ENCODE measurements around the gene THAP7. TPM values are rescaled to one million over a fixed set of nuclear protein-coding genes. Genes with fewer than 3 reads are reported as not detected.

The THAP7 gene
- total and polyA plus RNA-seq, 11 donors, result 15.3 to 39.0 (median 20.3) TPM

DNA sequence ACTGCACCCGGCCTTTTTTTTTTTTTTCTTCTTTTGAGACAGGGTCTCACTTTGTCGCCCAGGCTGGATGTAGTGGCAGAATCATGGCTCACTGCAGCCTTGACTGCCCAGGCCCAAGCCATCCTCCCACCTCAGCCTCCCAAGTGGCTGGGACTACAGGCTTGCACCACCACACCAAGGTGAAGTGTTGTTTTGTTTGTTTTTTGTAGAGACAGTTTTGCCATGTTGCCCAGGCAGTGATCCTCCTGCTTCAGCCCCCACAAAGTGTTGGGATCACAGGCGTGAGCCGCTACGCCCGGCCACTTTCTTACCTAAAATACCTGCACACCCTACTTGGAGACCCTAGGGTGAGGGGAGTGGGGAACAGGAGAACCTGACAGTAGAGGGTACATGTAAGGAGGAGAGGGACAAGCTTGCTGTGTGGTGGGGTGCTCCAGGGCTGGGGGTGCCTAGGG is 39.4 kb downstream of the THAP7 start:
- ATAC-seq, result no peak
- Histone ChIP-seq H3K4me3 (no peak overlapping the region), H3K9me3 (no peaks in the 10 kb centered on the region), H3K4me1 (peaks cover 0 to 25% (median 9%) of the 10 kb centered on the region in 12 donors), H3K27ac (no peak overlapping the region), H3K36me3 (no peaks in the 10 kb centered on the region), H3K27me3 (peaks cover 0 to 29% (median 11%) of the 10 kb centered on the region in 9 donors)
- intact Hi-C loops (cut with DNase I), result loop anchor here in 4 of 10 donors (5.0 to 10.0 kb wide), 5 partner anchors 45 to 112 kb away; partner anchors contain the start of genes CRKL (in 2 of the 4) and P2RX6 (in 1 of the 4)
- 94 to 96% (median 96%) methylated on average over 6 of the region's 6 CpGs for WGBS, 4 donors
- TF ChIP-seq, protein P1, sequence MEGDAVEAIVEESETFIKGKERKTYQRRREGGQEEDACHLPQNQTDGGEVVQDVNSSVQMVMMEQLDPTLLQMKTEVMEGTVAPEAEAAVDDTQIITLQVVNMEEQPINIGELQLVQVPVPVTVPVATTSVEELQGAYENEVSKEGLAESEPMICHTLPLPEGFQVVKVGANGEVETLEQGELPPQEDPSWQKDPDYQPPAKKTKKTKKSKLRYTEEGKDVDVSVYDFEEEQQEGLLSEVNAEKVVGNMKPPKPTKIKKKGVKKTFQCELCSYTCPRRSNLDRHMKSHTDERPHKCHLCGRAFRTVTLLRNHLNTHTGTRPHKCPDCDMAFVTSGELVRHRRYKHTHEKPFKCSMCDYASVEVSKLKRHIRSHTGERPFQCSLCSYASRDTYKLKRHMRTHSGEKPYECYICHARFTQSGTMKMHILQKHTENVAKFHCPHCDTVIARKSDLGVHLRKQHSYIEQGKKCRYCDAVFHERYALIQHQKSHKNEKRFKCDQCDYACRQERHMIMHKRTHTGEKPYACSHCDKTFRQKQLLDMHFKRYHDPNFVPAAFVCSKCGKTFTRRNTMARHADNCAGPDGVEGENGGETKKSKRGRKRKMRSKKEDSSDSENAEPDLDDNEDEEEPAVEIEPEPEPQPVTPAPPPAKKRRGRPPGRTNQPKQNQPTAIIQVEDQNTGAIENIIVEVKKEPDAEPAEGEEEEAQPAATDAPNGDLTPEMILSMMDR (IDR thresholded peaks at IDR 0.05), result no peak
- TF ChIP-seq POLR2A (IDR thresholded peaks at IDR 0.05), result no peak
- DNase-seq, result peak in 1 of 5 donors; percentile 10

DNA sequence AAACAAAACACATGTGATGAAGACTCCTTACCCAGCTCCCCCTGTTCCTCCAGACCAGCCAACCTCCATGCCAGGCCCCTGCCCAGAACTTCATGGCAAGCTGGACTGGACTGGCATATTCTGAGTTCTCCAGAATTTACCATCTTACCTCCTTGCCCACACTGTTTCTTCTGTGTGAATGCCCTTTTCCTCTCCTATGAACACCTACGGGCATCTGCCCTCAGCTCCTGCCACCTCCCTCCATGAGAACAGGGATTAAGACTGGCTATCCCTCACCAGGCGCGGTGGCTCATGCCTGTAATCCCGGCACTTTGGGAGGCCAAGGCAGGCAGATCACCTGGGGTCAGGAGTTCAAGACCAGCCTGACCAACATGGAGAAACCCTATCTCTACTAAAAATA is 41.3 kb downstream of the THAP7 start:
- Histone ChIP-seq H3K36me3 (no peaks in the 10 kb centered on the region), H3K9me3 (no peaks in the 10 kb centered on the region), H3K4me3 (no peak overlapping the region), H3K4me1 (peaks cover 0 to 36% (median 13%) of the 10 kb centered on the region in 12 donors), H3K27ac (no peak overlapping the region), H3K27me3 (peaks cover 0 to 29% (median 11%) of the 10 kb centered on the region in 9 donors)
- ATAC-seq (no peak), DNase-seq (peak in 1 of 5 donors; percentile 5)
- 90 to 96% (median 95%) methylated on average over 4 of the region's 4 CpGs for WGBS, 4 donors
- intact Hi-C loops (cut with DNase I), result loop anchor here in 4 of 10 donors (5.0 to 10.0 kb wide), 5 partner anchors 43 to 114 kb away; partner anchors contain the start of genes CRKL (in 2 of the 4) and P2RX6 (in 1 of the 4)
- TF ChIP-seq POLR2A (IDR thresholded peaks at IDR 0.05), result no peak

DNA sequence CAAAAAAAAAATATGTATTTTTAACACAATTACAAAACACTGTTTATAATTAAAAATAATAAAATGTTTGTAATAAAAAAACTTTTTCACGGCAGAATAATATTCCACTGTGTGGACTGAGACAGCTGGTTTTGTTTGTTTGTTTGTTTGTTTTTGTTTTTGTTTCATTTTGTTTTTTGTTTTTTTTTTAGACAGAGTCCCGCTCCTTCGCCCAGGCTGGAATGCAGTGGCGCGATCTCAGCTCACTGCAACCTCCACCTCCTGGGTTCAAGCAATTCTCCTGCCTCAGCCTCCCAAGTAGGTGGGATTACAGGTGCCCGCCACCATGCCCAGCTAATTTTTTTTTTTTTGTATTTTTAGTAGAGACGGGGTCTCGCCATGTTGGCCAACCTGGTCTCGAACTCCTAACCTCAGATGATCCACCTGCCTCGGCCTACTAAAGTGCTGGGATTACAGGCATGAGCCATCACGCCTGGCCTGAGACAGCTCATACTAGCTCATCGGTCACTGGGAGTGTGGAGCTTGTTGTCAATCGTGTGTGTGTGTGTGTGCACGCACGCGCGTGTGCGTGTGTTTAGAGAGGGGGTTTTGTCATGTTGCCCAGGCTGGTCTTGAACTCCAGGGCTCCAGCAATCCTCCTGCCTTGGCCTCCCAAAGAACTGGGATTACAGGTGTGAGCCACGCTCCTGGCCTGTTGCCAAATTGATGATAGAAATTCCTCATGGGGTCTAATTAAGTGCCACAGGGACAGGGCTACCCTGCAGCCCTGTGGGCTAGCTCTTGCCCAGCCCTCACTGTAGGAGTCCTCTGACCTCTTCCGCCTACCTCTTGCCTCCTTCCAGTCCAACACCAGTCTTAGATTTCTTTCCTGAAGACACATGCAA is 42.1 kb downstream of the THAP7 start:
- Histone ChIP-seq H3K36me3 (no peaks in the 10 kb centered on the region), H3K27me3 (peaks cover 0 to 23% (median 9%) of the 10 kb centered on the region in 9 donors), H3K27ac (no peak overlapping the region), H3K4me3 (no peak overlapping the region), H3K4me1 (peaks cover 0 to 29% (median 11%) of the 10 kb centered on the region in 12 donors), H3K9me3 (no peaks in the 10 kb centered on the region)
- WGBS, 4 donors, result 94 to 96% (median 95%) methylated on average over 20 of the region's 20 CpGs
- intact Hi-C loops (cut with DNase I), result loop anchor here in 4 of 10 donors (5.0 to 10.0 kb wide), 5 partner anchors 43 to 115 kb away; partner anchors contain the start of genes CRKL (in 2 of the 4) and P2RX6 (in 1 of the 4)
- DNase-seq (peak in 1 of 5 donors; percentile 14), ATAC-seq (no peak)
- TF ChIP-seq POLR2A (IDR thresholded peaks at IDR 0.05), result no peak
- TF ChIP-seq, protein P1 (IDR thresholded peaks at IDR 0.05), result no peak

DNA sequence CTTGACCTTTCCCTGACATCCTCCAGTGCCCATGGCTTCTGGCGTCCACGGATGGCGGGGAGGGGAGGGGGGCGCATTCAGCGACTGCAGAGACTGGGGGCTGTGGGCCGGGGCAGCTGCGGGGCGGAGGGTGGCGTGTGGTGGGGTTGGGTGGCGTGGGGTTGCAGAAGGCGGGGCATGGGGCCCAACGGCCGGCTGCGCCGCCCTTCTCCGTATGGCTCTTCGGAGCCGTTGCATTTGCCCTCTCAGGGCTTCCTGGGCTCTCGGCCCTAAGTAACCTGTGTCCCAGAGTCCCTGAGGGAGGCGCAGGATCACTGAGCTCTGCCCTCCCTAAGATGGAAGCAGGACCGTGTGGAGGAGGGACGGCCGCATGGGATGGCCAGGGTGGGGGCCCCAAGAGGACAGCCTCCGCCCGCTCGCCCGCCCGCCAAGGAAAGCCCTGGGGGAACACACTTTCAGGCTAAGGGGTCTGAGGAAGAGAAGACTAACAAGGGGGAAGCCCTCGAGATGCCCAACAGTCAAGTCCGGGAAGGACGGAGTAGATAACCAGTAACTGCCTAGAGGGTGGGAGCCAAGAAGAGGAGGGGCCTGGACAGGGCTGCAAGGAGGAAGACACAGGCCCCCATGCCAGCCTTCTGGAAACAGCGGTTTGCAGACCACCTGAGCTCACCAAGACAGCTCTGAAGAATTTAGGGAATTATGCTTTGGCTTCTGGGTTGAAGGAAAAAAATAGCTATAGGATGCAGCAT is 44.1 kb downstream of the THAP7 start:
- intact Hi-C loops (cut with DNase I), result no loop called here
- 2 to 6% (median 5%) methylated on average over 25 to 32 of the region's 32 CpGs for WGBS, 4 donors
- no peaks in the 10 kb centered on the region for H3K9me3 ChIP-seq
- H3K4me3 ChIP-seq, result peak overlapping the region; percentile 33 to 85 (median 62)
- H3K27me3 ChIP-seq, result peaks cover 0 to 4% (median 0%) of the 10 kb centered on the region in 9 donors
- TF ChIP-seq, protein P1 (IDR thresholded peaks at IDR 0.05), result no peak
- TF ChIP-seq POLR2A (IDR thresholded peaks at IDR 0.05), result no peak
- peaks cover 0 to 17% (median 10%) of the 10 kb centered on the region in 9 donors for H3K36me3 ChIP-seq
- peak; percentile 20 to 73 (median 68) for ATAC-seq
- H3K4me1 ChIP-seq, result peaks cover 0 to 23% (median 8%) of the 10 kb centered on the region in 12 donors
- H3K27ac ChIP-seq, result peak overlapping the region in 3 of 12 donors; percentile 46 to 58 (median 53)
- DNase-seq, result peak in 3 of 5 donors; percentile 40 to 71 (median 52)
